Neural crest cell (in vitro differentiated cells): ENCODE results near the gene TCF7L2. TPM values are rescaled to one million over a fixed set of nuclear protein-coding genes. Genes with fewer than 3 reads are reported as not detected.

ENCODE experiments used
- DNase-seq: peaks from one replicate; pipeline ENCODE4 v3.0.0; 2021; ENCODE audit warnings: low read depth, mixed read lengths, low spot score
- H3K27ac Mint-ChIP-seq: one replicate; pipeline ENCODE4 v1.8.0; 2021; ENCODE audit warnings: mild to moderate bottlenecking, mixed read lengths; ENCODE audit not compliant: unreplicated experiment
- H3K27me3 Mint-ChIP-seq: 2 replicates; pipeline ENCODE4 v1.8.0; 2021; ENCODE audit warnings: low read depth, mild to moderate bottlenecking, mixed read lengths
- H3K36me3 Mint-ChIP-seq: 2 replicates; pipeline ENCODE4 v1.8.0; 2021; ENCODE audit warnings: low read depth, mild to moderate bottlenecking, mixed read lengths
- H3K4me1 Mint-ChIP-seq: 2 replicates; pipeline ENCODE4 v1.8.0; 2021; ENCODE audit warnings: mixed read lengths
- H3K4me3 Mint-ChIP-seq: one replicate; pipeline ENCODE4 v1.8.0; 2021; ENCODE audit warnings: mild to moderate bottlenecking, mixed read lengths
- H3K9me3 Mint-ChIP-seq: 2 replicates; pipeline ENCODE4 v1.8.0; 2021; ENCODE audit warnings: mixed read lengths
- CTCF ChIP-seq: fragments of 200-600 bp; sonication (generic); conservative IDR thresholded peaks from 2 replicates; pipeline ENCODE4 v1.5.0; 2021; ENCODE audit warnings: antibody characterized with exemption, mild to moderate bottlenecking
- total RNA-seq: library from RNA; stranded (reverse); gene quantifications from 2 replicates; pipeline ENCODE4 v1.2.1, GENCODE V29; 2021

Gene TCF7L2
- total RNA-seq, 1 donor from 2014 or later: 34.8 TPM

- TF ChIP-seq CTCF: no peak
- Mint-ChIP-seq H3K4me1 (peaks cover 13% of the 10 kb centered on the region), H3K27ac (no peak overlapping the region), H3K4me3 (no peak overlapping the region), H3K9me3 (no peaks in the 10 kb centered on the region), H3K36me3 (no peaks in the 10 kb centered on the region), H3K27me3 (no peaks in the 10 kb centered on the region)
- no peak for DNase-seq
Observed at GRCh38 chr10:113175756-113176651, 226.0 kb downstream of the TCF7L2 start.

GRCh38 chr10:113176652-113177155, 226.7 kb downstream of the TCF7L2 start:
- no peak for DNase-seq
- TF ChIP-seq CTCF: no peak
- Mint-ChIP-seq H3K27ac (no peak overlapping the region), H3K27me3 (no peaks in the 10 kb centered on the region), H3K4me3 (no peak overlapping the region), H3K36me3 (no peaks in the 10 kb centered on the region), H3K9me3 (no peaks in the 10 kb centered on the region), H3K4me1 (peaks cover 17% of the 10 kb centered on the region)

GRCh38 chr10:113177156-113177935, 227.3 kb downstream of the TCF7L2 start:
- no peak overlapping the region for H3K27ac Mint-ChIP-seq
- peaks cover 1% of the 10 kb centered on the region for H3K9me3 Mint-ChIP-seq
- no peak for DNase-seq
- H3K4me1 Mint-ChIP-seq: peaks cover 22% of the 10 kb centered on the region
- no peak for TF ChIP-seq CTCF
- H3K36me3 Mint-ChIP-seq: no peaks in the 10 kb centered on the region
- no peak overlapping the region for H3K4me3 Mint-ChIP-seq
- no peaks in the 10 kb centered on the region for H3K27me3 Mint-ChIP-seq

GRCh38 chr10:113177936-113178335, 227.9 kb downstream of the TCF7L2 start:
- DNase-seq: no peak
- no peaks in the 10 kb centered on the region for H3K36me3 Mint-ChIP-seq
- H3K27me3 Mint-ChIP-seq: no peaks in the 10 kb centered on the region
- H3K27ac Mint-ChIP-seq: peak overlapping the region; percentile 95
- H3K4me3 Mint-ChIP-seq: no peak overlapping the region
- TF ChIP-seq CTCF: no peak
- H3K9me3 Mint-ChIP-seq: peaks cover 2% of the 10 kb centered on the region
- H3K4me1 Mint-ChIP-seq: peaks cover 24% of the 10 kb centered on the region

- Mint-ChIP-seq H3K4me1 (peaks cover 24% of the 10 kb centered on the region), H3K27ac (no peak overlapping the region), H3K4me3 (no peak overlapping the region), H3K27me3 (no peaks in the 10 kb centered on the region), H3K36me3 (no peaks in the 10 kb centered on the region), H3K9me3 (peaks cover 2% of the 10 kb centered on the region)
- DNase-seq: no peak
- TF ChIP-seq CTCF: no peak
Observed at GRCh38 chr10:113178771-113179170, 228.7 kb downstream of the TCF7L2 start.
